Measurements from ENCODE around the gene FIBP.

DNA sequence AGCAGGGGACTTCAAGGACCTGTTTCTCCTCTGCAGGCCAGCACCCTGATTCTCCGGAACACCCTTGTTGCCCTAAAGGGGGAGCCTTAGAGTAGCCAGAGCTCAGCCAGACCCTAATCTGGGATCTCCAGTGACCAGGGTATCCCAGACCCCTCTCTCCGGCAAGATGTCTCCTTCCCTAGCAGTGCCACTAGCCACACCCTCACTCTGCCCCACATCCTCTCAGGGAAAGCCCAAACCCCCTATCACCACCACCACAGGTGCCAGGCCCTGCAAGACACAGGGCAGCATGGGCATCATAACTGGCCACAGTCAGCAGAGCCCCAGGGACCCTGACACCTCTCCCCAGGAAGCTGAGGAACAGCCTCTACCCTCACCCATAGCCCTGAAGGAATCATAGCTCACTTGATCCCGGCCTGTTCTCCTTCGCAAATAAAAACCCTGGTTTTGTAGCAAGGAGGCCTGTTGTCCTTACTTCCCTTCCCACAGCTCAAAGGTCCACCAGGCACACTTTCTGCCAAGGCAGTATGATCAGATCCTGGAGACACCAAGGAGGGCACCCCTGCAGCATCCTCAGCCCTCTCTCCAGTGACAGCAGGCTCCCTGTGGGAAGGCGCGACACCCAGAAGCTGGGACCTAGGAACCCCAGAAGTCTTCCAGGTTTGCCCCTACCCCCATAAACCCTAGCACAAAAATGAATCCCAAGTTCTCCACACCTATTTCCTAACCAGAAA is 34.9 kb downstream of the FIBP start:
- TF ChIP-seq EZH2 (IDR thresholded peaks at IDR 0.05; ENCODE audit: insufficient read depth, poor library complexity, severe bottlenecking) (no peak), EZH2phosphoT487 (IDR thresholded peaks at IDR 0.05; ENCODE audit: insufficient read depth, low read depth) (no peak)

Data from GM23248 (cell line).